GM21381 (cell line): Measurements from ENCODE around the gene CALU.
A peak's percentile ranks its signal among the peaks of the same experiment; 100 is the strongest.

Experiments used
- ATAC-seq: cut with Tn5 transposase; IDR thresholded peaks from one replicate; pipeline ENCODE4 v1.9.1; 2021; ENCODE audit warnings: mild to moderate bottlenecking, moderate library complexity; ENCODE audit not compliant: unreplicated experiment

CALU gene

GRCh38 chr7:128781851-128782250 is 42.7 kb downstream of the CALU start:
- no peak for ATAC-seq

- no peak for ATAC-seq
These were observed 44.1 kb downstream of the CALU start for GRCh38 chr7:128783143-128783861.

GRCh38 chr7:128785738-128786137 is 46.6 kb downstream of the CALU start:
- no peak for ATAC-seq

DNA sequence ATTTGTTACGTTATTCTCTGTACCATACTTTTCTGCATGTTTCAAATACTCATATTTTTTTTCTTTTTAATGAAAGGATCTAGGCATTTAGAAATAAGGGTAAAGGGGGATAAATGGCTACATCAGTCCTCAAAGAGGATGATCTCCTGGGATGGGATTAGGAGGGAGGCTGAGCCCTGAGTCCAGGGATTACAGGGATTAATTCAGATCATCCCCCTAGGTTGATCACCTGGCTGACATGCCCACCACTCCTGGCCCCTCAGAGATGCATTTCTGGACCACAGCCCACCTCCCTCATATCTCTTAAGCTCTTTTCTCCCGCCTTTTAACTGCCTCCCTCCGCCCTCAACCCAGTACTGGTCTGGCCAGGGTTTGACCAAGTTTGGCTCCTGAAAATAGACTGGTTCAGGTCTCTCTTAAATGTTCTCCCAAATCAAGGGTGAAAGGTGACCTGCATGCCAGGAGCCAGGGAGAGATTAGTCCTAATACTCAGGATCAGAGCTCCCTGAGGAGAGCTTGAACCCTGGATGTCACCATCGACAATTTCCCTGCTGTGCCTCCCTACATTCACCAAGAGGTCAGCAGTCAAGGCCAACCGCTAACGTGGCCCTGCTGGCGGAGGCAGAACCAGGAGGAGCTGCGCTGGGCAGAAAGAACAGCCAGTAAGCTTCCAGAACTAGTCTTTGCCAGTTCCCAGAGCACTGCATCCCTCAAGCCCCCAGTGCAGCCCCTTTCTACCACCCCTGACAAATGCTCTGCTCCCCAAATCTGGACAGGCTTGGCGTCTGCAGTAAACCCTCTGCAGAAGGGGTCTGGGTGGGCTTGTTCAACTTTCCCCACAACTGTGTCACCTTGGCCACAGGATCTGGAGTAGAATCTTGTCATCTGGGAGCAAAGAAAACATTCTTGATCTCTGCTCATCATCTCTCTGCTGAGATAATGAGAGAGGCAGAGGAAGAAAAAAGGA is 49.6 kb downstream of the CALU start:
- ATAC-seq, result no peak

GRCh38 chr7:128790315-128791041 is 51.3 kb downstream of the CALU start:
- ATAC-seq, result no peak

- peak; percentile 78 for ATAC-seq
These were observed 52.2 kb downstream of the CALU start, which contains the start of gene CCDC136 for GRCh38 chr7:128791121-128791971. Gene CCDC136 (plus strand): TSS chr7:128791968. CDS start chr7:128792412, 444 bp downstream.

DNA sequence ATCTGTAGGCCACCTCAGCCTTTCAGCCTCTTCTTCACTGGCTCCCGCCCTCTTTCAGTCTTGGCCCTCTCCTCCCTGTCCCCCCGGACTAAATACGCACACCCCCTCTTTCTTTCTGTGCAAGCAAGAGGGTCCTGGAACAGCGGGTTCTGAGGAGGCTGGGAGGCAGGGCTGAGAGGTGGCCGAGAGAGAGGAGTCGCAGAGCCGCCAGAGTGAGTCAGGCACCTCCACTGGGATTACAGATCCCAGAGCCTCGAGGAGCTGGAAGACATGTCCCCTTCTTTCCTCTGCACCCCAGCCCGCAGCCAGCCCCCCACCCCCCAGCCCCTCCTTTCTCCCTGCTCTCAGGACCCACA is 52.8 kb downstream of the CALU start:
- no peak for ATAC-seq

DNA sequence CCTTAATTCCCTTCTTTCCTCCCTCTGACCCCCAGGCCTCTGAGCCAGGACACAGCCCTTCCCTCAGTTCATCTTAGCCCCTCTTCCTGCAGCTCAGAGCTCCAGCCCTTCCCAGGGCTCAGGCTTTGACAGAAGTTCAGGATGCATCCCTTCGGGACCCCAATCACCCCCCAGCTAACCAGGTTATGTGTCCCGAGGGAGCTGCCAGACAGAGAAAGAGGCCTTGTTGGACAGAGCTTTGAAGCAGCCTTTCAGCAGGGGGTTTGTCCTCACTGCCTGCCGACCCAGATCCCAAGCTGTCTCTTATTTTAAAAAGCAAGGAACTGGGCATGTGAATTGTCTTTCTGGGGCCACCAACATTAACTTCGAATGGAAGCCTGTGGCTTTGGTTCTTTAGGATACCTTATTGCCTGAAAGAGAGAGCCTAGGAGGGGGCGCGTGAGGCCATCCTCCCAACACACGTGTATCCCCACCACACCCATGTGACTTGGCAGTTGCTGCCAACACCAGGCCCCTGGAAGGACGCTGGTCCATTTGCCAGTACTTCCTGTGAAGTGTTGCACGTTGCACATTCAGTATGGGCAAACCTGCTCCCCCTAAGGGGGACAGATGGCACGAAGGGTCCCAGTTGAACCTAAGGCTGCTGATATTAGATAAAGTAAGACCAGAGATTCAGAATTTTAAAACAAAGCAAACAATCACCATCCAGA is 53.5 kb downstream of the CALU start:
- no peak for ATAC-seq

DNA sequence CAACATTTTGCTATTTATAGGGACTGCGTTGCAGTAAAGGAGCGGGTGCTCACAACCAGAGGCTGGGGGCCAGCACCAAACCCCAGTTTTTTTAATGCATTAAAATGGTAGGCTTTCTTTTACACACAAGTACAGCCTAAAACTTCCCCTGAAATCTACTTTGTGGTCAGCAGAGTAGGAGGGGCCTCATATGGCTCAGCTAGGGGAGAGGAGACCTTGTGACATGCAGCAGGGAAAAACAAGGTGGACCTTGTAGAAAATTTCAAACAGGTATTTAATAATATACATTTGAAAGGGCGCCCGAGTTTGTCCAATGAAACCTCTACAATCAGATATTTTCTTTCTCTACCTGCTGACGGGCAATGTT is 54.0 kb downstream of the CALU start:
- no peak for ATAC-seq

DNA sequence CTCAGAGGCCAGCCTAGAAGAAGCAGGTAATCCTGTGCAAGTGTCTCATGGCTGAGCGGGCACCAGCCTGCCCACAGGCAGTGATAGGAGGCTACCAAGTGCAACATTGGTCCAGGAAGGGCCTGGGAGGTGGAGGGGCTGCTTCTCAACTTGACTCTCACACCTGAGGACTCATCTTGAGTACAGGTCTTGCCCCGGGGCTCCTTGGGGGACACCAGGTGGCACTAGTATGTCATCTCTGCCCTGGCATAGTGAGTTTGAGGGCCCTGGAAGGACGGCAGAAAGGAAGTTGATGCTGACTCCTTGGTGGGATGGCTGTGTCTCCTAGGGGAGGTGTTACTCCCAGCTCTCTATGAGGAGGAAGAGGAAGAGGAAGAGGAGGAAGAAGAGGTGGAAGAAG is 54.9 kb downstream of the CALU start:
- no peak for ATAC-seq

DNA sequence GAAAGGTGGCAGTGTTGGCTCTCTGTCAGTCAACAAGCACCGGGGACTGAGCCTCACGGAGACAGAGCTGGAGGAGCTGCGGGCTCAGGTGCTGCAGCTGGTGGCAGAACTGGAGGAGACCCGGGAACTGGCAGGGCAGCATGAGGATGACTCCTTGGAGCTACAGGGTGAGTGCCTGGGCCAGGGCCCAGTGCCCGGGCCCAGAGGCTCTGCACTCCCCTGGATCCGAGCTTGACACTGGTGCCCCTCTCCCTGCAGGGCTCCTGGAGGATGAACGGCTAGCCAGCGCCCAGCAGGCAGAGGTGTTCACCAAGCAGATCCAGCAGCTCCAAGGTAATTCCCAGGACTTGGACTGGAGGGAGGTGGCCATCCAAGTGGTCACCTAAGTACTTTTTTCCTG is 55.3 kb downstream of the CALU start:
- no peak for ATAC-seq

DNA sequence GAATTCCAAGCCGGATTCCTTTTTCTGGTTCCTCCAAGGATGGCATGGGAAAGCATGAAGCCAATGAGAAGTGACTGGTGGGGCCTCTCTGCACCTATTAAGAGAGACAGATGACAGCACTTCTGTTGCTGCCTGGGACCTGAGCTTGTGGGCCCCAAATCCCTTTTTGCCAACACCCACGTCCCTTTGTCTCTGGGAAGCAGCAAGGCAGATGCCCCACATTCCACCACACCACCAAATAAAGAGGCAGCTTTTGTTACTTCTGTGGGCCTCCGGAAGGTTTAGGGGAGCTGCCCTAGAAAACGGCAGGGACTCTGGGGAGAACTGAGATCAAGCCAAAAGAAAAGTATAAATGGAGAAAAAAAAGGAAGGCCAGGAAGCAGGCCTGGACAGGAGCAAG is 56.0 kb downstream of the CALU start:
- ATAC-seq, result no peak

DNA sequence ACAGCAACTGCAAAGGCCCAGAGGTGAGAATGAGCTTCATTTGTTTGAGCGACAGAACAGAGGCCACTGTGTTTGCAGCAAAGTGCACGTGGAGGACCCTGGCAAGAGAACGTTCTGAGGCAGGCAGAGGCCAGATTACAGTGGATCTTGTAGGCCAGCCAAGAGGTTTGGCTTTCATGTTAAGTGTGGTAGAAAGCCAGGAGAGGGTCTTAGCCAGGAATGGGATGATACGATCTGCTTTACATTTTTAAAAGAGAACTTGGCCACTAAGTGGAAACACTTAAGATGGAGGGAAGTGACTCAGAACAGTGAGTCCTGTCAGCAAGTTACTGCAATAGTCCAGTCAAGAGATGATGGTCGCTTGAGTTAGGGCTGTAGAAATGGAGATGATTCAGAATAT is 57.2 kb downstream of the CALU start:
- ATAC-seq, result no peak

GRCh38 chr7:128799451-128799850 is 60.3 kb downstream of the CALU start:
- ATAC-seq, result no peak

DNA sequence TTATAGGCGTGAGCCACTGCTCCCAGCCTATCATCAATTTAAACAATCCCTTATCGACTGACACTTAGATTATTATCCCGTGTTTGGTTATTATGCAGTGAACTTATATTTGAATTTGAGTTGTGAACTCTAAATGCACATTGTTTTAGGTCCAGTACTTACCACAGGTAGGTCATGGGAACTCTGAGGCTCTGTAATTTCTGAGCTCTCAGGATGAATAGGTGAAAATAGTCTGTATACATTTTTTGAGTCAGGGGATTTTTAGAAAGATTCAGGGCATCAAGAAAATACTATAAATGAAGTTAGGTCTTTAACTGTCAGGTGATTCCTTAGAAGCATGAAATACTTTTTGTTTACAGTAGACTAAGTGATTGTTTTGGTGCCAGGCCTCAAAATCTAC is 61.4 kb downstream of the CALU start:
- ATAC-seq, result no peak

GRCh38 chr7:128801003-128801402 is 61.8 kb downstream of the CALU start:
- no peak for ATAC-seq

DNA sequence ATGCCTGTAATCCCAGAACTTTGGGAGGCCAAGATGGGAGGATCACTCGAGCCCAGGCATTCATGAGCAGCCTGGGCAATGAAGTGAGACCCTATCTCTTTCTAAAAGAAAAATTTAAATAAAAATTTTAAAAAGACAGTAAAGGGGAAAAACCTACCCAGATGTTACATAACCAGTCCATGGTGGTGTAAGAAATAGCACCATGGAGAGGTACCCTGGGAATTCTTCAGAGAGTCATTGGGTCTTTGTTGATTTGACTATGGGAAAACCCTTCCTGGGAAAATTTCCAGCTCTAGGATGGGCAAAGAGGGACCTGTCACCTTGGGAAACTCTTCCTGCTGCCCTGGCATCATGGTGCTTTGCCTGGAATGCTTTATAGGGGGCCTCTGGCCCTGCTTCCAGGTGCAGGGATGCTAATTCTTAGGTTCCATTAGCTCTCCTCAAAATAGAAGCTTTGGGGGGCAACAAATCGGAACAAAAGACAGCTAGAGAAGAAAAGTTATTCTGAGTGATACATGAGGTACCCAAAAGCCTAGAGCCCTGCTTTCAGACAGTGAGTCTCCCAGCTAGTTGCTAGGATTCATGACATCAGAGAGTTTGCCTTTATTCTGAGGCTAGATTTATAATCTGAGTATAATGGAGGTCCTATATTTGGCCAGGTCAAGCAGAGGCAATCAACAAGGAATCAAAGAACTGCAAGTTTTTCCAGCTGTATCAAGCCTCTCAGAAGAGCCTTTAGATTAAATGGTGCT is 62.7 kb downstream of the CALU start:
- no peak for ATAC-seq

GRCh38 chr7:128804484-128804883 is 65.3 kb downstream of the CALU start:
- ATAC-seq, result no peak

DNA sequence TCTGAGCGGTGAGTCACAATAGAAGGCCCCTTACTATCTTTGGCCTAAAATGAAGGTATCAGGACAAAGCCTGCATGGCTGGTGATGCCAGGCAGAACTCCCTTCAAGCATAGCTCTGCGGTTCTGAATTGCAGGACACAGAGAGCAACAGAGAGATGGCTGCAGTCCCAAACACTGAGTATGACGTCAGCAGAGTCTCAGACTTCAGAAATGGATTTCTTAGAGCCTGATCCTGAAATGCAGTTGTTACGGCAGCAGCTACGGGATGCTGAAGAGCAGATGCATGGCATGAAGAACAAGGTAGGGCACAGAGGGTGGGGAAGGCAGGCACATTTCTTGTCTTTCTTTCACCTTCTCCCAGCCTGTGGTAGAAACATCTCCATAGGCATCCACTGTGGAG is 66.1 kb downstream of the CALU start:
- no peak for ATAC-seq
